ENCODE results near the gene NFAT5.

GRCh38 chr16:69564845-69565670, 708 bp upstream of the NFAT5 start:
- TF ChIP-seq, protein P1, sequence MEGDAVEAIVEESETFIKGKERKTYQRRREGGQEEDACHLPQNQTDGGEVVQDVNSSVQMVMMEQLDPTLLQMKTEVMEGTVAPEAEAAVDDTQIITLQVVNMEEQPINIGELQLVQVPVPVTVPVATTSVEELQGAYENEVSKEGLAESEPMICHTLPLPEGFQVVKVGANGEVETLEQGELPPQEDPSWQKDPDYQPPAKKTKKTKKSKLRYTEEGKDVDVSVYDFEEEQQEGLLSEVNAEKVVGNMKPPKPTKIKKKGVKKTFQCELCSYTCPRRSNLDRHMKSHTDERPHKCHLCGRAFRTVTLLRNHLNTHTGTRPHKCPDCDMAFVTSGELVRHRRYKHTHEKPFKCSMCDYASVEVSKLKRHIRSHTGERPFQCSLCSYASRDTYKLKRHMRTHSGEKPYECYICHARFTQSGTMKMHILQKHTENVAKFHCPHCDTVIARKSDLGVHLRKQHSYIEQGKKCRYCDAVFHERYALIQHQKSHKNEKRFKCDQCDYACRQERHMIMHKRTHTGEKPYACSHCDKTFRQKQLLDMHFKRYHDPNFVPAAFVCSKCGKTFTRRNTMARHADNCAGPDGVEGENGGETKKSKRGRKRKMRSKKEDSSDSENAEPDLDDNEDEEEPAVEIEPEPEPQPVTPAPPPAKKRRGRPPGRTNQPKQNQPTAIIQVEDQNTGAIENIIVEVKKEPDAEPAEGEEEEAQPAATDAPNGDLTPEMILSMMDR (IDR thresholded peaks at IDR 0.05), result no peak; the same call in 1 of the 2 replicates
- TF ChIP-seq ZFX (IDR thresholded peaks at IDR 0.05; ENCODE audit: borderline replicate concordance), result no peak

All from 22Rv1 (cell line).